GM23338 (cell line): ENCODE data around the gene SLC1A3. TPM values are rescaled to one million over a fixed set of nuclear protein-coding genes. Genes with fewer than 3 reads are reported as not detected.

ENCODE experiments used
- ATAC-seq: fragments of 200-7000 bp; cut with Tn5 transposase; 3 replicates; pipeline ENCODE4 v1.9.1; 2020
- DNase-seq: peaks from one replicate; pipeline ENCODE4 v3.0.0-alpha.2; 2015; ENCODE audit warnings: low spot score
- H2AFZ ChIP-seq: fragments of 200-600 bp; sonication (generic); 2 replicates; pipeline ENCODE4 v1.8.0; 2016; ENCODE audit warnings: antibody characterized with exemption, mild to moderate bottlenecking, moderate library complexity
- H3F3A ChIP-seq: fragments of 200-600 bp; sonication (generic); replicated peaks from 2 replicates; pipeline ENCODE4 v1.8.0; 2017; ENCODE audit warnings: antibody characterized with exemption, mixed run types, low read depth
- H3K27ac ChIP-seq: fragments of 200-600 bp; sonication (generic); 2 replicates; pipeline ENCODE4 v1.6.1; 2016; ENCODE audit warnings: low read depth
- H3K27me3 ChIP-seq: fragments of 200-600 bp; sonication (generic); 2 replicates; pipeline ENCODE4 v1.8.0; 2016; ENCODE audit warnings: mild to moderate bottlenecking, mixed run types, moderate library complexity; ENCODE audit not compliant: insufficient read depth
- H3K36me3 ChIP-seq: fragments of 200-600 bp; sonication (generic); 2 replicates; pipeline ENCODE4 v1.8.0; 2016; ENCODE audit warnings: mild to moderate bottlenecking; ENCODE audit not compliant: insufficient read depth
- H3K4me1 ChIP-seq: fragments of 200-600 bp; sonication (generic); 2 replicates; pipeline ENCODE4 v1.8.0; 2016; ENCODE audit warnings: mild to moderate bottlenecking, moderate library complexity; ENCODE audit not compliant: insufficient read depth
- H3K4me2 ChIP-seq: fragments of 200-600 bp; sonication (generic); 2 replicates; pipeline ENCODE4 v1.7.1; 2017; ENCODE audit warnings: mixed run types
- H3K4me3 ChIP-seq: fragments of 200-600 bp; sonication (generic); 2 replicates; pipeline ENCODE4 v1.6.1; 2016; ENCODE audit warnings: mixed run types
- H3K79me2 ChIP-seq: fragments of 200-600 bp; sonication (generic); replicated peaks from 2 replicates; pipeline ENCODE4 v1.8.0; 2017; ENCODE audit warnings: mild to moderate bottlenecking; ENCODE audit not compliant: insufficient read depth
- H3K9me2 ChIP-seq: fragments of 200-600 bp; sonication (generic); 2 replicates; pipeline ENCODE4 v1.8.0; 2017; ENCODE audit not compliant: insufficient read depth
- H4K20me1 ChIP-seq: fragments of 200-600 bp; sonication (generic); replicated peaks from 2 replicates; pipeline ENCODE4 v1.8.0; 2017; ENCODE audit warnings: mild to moderate bottlenecking; ENCODE audit not compliant: insufficient read depth
- H3K27ac Mint-ChIP-seq: 2 replicates; pipeline ENCODE4 v1.8.0; 2020; ENCODE audit warnings: inconsistent platforms, mild to moderate bottlenecking, moderate library complexity, mixed read lengths
- H3K27me3 Mint-ChIP-seq: 3 replicates; pipeline ENCODE4 v1.8.0; 2022; ENCODE audit warnings: low read depth, mild to moderate bottlenecking, moderate library complexity, mixed read lengths, inconsistent platforms; ENCODE audit not compliant: insufficient read depth, poor library complexity
- H3K36me3 Mint-ChIP-seq: 3 replicates; pipeline ENCODE4 v1.8.0; 2021; ENCODE audit warnings: low read depth, mild to moderate bottlenecking, inconsistent platforms, moderate library complexity, mixed read lengths
- H3K4me1 Mint-ChIP-seq: 3 replicates; pipeline ENCODE4 v1.8.0; 2020; ENCODE audit warnings: mild to moderate bottlenecking, inconsistent platforms, mixed read lengths
- H3K4me3 Mint-ChIP-seq: 3 replicates; pipeline ENCODE4 v1.8.0; 2021; ENCODE audit warnings: moderate library complexity, mild to moderate bottlenecking, inconsistent platforms, mixed read lengths
- H3K9me3 Mint-ChIP-seq: 3 replicates; pipeline ENCODE4 v1.8.0; 2020; ENCODE audit warnings: moderate library complexity, mild to moderate bottlenecking, inconsistent platforms, mixed read lengths
- CREB1 ChIP-seq: fragments of 250-450 bp; sonication (Bioruptor Pico); IDR thresholded peaks from 2 replicates; pipeline ENCODE4 v1.5.0; 2020; ENCODE audit warnings: low read depth, mild to moderate bottlenecking, moderate library complexity
- EZH2 ChIP-seq: fragments of 200-600 bp; sonication (generic); IDR thresholded peaks from one replicate; pipeline ENCODE4 v1.8.0; 2017; ENCODE audit warnings: antibody characterized with exemption, mild to moderate bottlenecking, low read depth; ENCODE audit not compliant: unreplicated experiment
- EZH2phosphoT487 ChIP-seq: fragments of 200-600 bp; sonication (generic); IDR thresholded peaks from one replicate; pipeline ENCODE4 v1.8.1; 2018; ENCODE audit warnings: antibody characterized with exemption; ENCODE audit not compliant: unreplicated experiment
- POLR2AphosphoS5 ChIP-seq: IDR thresholded peaks from 2 replicates; pipeline ENCODE4 v1.6.1; 2016; ENCODE audit warnings: antibody characterized with exemption, low read depth
- ZNF114 ChIP-seq: fragments of 250-450 bp; sonication (Bioruptor Pico); IDR thresholded peaks from 2 replicates; pipeline ENCODE4 v1.5.0; 2020; ENCODE audit warnings: mild to moderate bottlenecking, moderate library complexity
- ZNF331 ChIP-seq: fragments of 250-450 bp; sonication (Bioruptor Pico); IDR thresholded peaks from 2 replicates; pipeline ENCODE4 v1.5.0; 2020; ENCODE audit warnings: low read depth, mild to moderate bottlenecking, moderate library complexity
- polyA plus RNA-seq: library from polyadenylated mRNA; unstranded; fragments of >200 nt; fragmentation: Nextera tagmentation; extraction: Ambion mirVana; gene quantifications from 2 replicates; pipeline ENCODE4 v1.2.1, GENCODE V29; 2016
- total RNA-seq: library from RNA; depleted of rRNA; stranded (reverse); fragments of >200 nt; shearing (Covaris generic); gene quantifications from 2 replicates; pipeline ENCODE4 v1.2.3, GENCODE V29; 2014
- TF ChIP-seq, protein P1 (sequence below), 2 experiments: fragments of 200-600 bp in 1 of 2; sonication (generic) in 1 of 2; conservative IDR thresholded peaks; 2 replicates each; pipeline versions ENCODE4 v1.5.1 to v1.6.1; 2016 to 2017; ENCODE audit warnings: antibody characterized with exemption in 2 of 2, low read depth in 2 of 2, mild to moderate bottlenecking in 2 of 2, moderate library complexity in 1 of 2
- TF ChIP-seq, protein P2 (sequence below): IDR thresholded peaks from 2 replicates; pipeline ENCODE4 v1.6.1; 2016; ENCODE audit warnings: antibody characterized with exemption

The SLC1A3 gene
- total and polyA plus RNA-seq, 2 experiments from 2014 or later = 29.0 to 40.7 TPM

DNA sequence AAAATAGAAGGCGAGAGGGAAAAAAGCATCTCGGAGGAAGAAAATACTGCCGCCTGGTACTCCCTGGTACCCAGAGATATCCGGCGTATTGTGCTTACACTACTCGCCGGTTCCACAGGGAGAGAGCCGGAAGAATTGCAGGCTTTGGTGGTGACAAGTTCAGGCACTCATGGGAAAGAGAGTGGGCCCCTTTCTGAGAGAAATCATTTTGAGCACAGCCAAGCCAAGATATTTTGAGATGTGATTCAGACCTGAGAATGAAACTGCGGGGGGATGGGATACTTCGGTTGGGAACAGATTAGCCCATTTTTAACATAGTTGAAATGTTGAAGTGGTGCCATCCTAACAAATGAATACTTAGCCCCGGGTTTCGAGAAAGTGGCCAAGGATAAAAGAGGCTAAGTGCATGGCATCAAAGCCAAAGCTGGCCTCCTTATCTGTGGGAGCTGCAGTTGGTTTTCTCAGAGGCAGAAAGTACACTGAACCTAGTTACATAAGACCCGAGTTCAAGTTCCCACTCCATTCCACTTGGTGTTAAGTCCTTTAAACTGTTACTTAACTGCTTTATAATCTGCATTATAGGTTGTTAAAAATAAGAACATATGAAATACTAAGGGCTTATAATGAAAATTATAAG is 62.7 kb downstream of the SLC1A3 start:
- 0 out of 3 replicates have a peak, but pooled peaks cover 1% of the 10 kb centered on the region for H3K36me3 Mint-ChIP-seq
- no peaks in the 10 kb centered on the region for H3K9me3 Mint-ChIP-seq
- TF ChIP-seq, protein P1, sequence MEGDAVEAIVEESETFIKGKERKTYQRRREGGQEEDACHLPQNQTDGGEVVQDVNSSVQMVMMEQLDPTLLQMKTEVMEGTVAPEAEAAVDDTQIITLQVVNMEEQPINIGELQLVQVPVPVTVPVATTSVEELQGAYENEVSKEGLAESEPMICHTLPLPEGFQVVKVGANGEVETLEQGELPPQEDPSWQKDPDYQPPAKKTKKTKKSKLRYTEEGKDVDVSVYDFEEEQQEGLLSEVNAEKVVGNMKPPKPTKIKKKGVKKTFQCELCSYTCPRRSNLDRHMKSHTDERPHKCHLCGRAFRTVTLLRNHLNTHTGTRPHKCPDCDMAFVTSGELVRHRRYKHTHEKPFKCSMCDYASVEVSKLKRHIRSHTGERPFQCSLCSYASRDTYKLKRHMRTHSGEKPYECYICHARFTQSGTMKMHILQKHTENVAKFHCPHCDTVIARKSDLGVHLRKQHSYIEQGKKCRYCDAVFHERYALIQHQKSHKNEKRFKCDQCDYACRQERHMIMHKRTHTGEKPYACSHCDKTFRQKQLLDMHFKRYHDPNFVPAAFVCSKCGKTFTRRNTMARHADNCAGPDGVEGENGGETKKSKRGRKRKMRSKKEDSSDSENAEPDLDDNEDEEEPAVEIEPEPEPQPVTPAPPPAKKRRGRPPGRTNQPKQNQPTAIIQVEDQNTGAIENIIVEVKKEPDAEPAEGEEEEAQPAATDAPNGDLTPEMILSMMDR (conservative IDR thresholded peaks at IDR 0.05; ENCODE audit: low read depth in 2 of 2) = no peak
- no peak for TF ChIP-seq ZNF114 (CRISPR knock-in tag)
- TF ChIP-seq EZH2phosphoT487 = no peak
- Histone ChIP-seq H3K4me1 (no peaks in the 10 kb centered on the region), H4K20me1 (no peaks in the 10 kb centered on the region; the same call in 1 of the 2 replicates), H3K4me3 (no peak overlapping the region), H3K9me2 (no peaks in the 10 kb centered on the region), H3F3A (no peaks in the 10 kb centered on the region), H3K27me3 (no peaks in the 10 kb centered on the region), H3K27ac (no peak overlapping the region), H3K4me2 (no peak overlapping the region), H3K36me3 (peaks cover 8% of the 10 kb centered on the region), H3K79me2 (no peaks in the 10 kb centered on the region), H2AFZ (no peak overlapping the region)
- H3K27me3 Mint-ChIP-seq = no peaks in the 10 kb centered on the region
- no peak overlapping the region for H3K27ac Mint-ChIP-seq
- no peak for DNase-seq
- H3K4me3 Mint-ChIP-seq = no peak overlapping the region
- H3K4me1 Mint-ChIP-seq = peaks cover 18% of the 10 kb centered on the region
- no peak; the same call in 2 of the 3 replicates for ATAC-seq

DNA sequence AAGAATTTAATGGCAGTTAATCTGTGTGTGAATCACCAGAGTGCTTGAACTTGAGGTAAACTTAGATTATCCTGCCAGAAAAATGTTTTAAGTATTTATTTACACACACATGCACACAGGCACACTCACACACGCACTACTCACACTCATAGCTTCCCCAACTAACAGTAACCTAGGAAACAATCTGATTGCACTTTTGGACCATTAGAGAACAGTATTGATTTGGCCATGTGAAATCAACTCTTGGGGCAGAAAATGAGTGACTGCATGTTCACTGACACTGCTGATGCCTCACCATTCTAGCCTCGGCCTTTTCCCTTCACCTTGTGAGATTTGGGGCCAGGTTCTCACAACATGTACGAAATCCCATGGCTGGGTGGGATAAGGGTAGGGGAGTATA is 64.1 kb downstream of the SLC1A3 start:
- H3K27ac ChIP-seq = no peak overlapping the region
- H3K27me3 Mint-ChIP-seq = no peaks in the 10 kb centered on the region

More for the DNA sequence above, 64.1 kb downstream of the SLC1A3 start:
- DNase-seq (no peak), ATAC-seq (no peak)
- H3K27ac Mint-ChIP-seq = no peak overlapping the region
- no peak overlapping the region for H2AFZ ChIP-seq
- TF ChIP-seq ZNF331 (CRISPR knock-in tag) = no peak
- no peak for TF ChIP-seq ZNF114 (CRISPR knock-in tag)
- no peak for TF ChIP-seq EZH2
- TF ChIP-seq POLR2AphosphoS5 = no peak
- TF ChIP-seq CREB1 (CRISPR knock-in tag) = no peak
- TF ChIP-seq, protein P2, sequence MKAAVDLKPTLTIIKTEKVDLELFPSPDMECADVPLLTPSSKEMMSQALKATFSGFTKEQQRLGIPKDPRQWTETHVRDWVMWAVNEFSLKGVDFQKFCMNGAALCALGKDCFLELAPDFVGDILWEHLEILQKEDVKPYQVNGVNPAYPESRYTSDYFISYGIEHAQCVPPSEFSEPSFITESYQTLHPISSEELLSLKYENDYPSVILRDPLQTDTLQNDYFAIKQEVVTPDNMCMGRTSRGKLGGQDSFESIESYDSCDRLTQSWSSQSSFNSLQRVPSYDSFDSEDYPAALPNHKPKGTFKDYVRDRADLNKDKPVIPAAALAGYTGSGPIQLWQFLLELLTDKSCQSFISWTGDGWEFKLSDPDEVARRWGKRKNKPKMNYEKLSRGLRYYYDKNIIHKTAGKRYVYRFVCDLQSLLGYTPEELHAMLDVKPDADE = no peak
- no peak for TF ChIP-seq EZH2phosphoT487
- TF ChIP-seq, protein P1 (conservative IDR thresholded peaks at IDR 0.05; ENCODE audit: low read depth in 2 of 2) = no peak
- H3K4me1 Mint-ChIP-seq = peaks cover 12% of the 10 kb centered on the region; the same call in 2 of the 3 replicates
- H3K36me3 Mint-ChIP-seq = 0 out of 3 replicates have a peak, but pooled peaks cover 7% of the 10 kb centered on the region
- H3K4me3 ChIP-seq = no peak overlapping the region
- no peak overlapping the region for H3K4me3 Mint-ChIP-seq
- H4K20me1 ChIP-seq = peaks cover 3% of the 10 kb centered on the region; the same call in 1 of the 2 replicates
- H3K9me2 ChIP-seq = no peaks in the 10 kb centered on the region
- H3K4me2 ChIP-seq = no peak overlapping the region
- no peaks in the 10 kb centered on the region for H3K27me3 ChIP-seq
- no peaks in the 10 kb centered on the region for H3K9me3 Mint-ChIP-seq
- peaks cover 8% of the 10 kb centered on the region for H3K36me3 ChIP-seq
- H3K4me1 ChIP-seq = no peaks in the 10 kb centered on the region
- H3F3A ChIP-seq = no peaks in the 10 kb centered on the region
- no peaks in the 10 kb centered on the region for H3K79me2 ChIP-seq
